NB4 (cell line): ENCODE data around the gene FXN.

ENCODE experiments used
- POLR2A ChIP-seq: IDR thresholded peaks from 2 replicates; pipeline ENCODE4 v1.6.1; 2011; ENCODE audit warnings: mild to moderate bottlenecking; ENCODE audit not compliant: insufficient read length; ENCODE audit errors: extremely low read depth
- TF ChIP-seq, protein P1 (sequence below): IDR thresholded peaks from one replicate; pipeline ENCODE4 v1.5.1; 2012; ENCODE audit warnings: low read depth, low read length
- TF ChIP-seq, protein P2 (sequence below): IDR thresholded peaks from 2 replicates; pipeline ENCODE4 v1.6.1; 2011; ENCODE audit warnings: low read depth, low read length

DNA sequence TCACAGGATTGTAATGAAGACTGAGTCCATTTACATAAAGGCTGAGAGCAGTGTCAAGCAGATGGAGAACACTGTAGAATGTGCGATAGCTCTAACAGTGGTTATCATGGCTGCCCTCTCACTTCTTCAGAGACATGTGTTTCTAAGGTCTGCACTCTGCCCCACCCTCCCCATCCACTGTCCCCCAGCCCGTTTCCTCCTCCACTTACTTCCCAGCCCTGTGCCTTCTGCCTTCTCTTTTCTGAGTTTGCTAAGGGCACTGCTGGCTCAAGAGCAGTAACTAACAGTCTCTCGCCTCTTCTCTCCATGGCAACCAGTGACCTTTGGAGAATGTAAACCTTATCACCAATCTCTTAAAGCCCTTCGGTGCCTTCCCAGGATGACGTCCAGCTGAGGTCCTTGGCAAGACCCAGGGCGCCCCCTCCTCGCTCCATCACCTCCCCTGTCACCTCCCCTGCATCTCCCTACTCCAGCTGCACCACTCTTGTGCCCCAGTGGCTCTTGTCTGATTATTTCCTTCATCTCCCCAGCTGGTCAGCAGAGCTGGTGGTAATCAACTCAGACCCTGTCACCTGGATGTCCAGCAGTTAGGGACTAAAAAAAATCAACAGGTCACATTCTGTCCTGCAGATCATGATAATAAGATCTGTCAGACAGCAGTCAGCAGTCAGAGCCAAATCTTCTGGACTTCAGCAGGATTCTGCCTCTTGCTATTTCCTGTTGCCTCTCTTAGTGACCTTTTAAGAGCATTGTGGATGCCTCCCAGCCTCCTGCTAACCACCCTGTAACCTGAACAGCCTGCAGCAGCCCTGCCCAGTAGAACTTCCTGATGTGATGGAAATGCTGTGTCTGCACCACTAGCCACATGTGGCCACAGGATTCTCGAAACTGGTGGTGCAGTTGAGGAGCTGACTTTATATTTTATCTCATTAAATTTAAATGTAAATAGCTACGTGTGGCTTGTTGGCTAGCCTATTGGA is 9.0 kb downstream of the FXN start:
- TF ChIP-seq, protein P1, sequence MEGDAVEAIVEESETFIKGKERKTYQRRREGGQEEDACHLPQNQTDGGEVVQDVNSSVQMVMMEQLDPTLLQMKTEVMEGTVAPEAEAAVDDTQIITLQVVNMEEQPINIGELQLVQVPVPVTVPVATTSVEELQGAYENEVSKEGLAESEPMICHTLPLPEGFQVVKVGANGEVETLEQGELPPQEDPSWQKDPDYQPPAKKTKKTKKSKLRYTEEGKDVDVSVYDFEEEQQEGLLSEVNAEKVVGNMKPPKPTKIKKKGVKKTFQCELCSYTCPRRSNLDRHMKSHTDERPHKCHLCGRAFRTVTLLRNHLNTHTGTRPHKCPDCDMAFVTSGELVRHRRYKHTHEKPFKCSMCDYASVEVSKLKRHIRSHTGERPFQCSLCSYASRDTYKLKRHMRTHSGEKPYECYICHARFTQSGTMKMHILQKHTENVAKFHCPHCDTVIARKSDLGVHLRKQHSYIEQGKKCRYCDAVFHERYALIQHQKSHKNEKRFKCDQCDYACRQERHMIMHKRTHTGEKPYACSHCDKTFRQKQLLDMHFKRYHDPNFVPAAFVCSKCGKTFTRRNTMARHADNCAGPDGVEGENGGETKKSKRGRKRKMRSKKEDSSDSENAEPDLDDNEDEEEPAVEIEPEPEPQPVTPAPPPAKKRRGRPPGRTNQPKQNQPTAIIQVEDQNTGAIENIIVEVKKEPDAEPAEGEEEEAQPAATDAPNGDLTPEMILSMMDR = no peak
- TF ChIP-seq POLR2A = no peak
- TF ChIP-seq, protein P2, sequence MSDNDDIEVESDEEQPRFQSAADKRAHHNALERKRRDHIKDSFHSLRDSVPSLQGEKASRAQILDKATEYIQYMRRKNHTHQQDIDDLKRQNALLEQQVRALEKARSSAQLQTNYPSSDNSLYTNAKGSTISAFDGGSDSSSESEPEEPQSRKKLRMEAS = no peak
